ENCODE results near the gene MXRA8. TPM values are rescaled to one million over a fixed set of nuclear protein-coding genes. Genes with fewer than 3 reads are reported as not detected.

The MXRA8 gene
- total and polyA plus RNA-seq, 4 donors, result 38.5 to 213 (median 66.9) TPM

DNA sequence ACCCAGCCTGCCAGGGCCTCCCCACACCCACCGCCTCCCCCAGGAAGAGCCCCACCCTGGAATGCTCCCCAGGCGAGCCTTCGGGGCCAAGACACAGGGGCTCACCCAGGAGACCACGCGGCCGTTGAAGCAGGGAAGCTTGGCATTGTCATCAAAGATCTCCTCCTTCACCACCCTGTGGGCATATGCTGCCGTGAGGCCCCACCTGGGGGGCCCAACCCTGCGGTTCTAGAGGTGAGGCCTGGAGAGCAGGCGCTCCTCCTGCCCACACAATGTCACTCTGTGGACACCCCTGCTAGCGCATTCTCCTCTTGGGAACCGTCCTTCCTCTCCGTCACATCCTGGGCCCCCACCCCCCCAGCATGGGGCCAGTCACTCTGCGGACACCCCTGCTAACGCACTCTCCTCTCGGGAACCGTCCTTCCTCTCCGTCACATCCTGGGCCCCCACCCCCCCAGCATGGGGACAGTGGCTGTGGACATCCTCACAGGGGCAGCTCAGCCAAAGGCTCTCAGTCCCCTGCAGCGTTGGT lies 15.7 kb downstream of the MXRA8 start:
- WGBS, 2 donors, result 88 to 89% methylated on average over 18 of the region's 18 CpGs
- H3K27ac ChIP-seq (ENCODE audit: low read depth in 1 of 2, low read length in 1 of 2), result no peak overlapping the region
- ATAC-seq (ENCODE audit: insufficient read depth, low FRiP score), result no peak
- peaks cover 0 to 39% (median 10%) of the 10 kb centered on the region in 4 donors for H3K36me3 ChIP-seq (ENCODE audit: control insufficient read depth in 4 of 4, insufficient read depth in 4 of 4, low read length in 4 of 4)
- no peak overlapping the region for H3K9ac ChIP-seq (ENCODE audit: insufficient read depth in 1 of 2, low read length in 2 of 2)
- no peak for TF ChIP-seq CTCF (IDR thresholded peaks at IDR 0.05; ENCODE audit: control extremely low read depth, extremely low read depth)
- H3K4me1 ChIP-seq (ENCODE audit: control insufficient read depth in 5 of 5, insufficient read depth in 5 of 5, low read length in 5 of 5), result peaks cover 0 to 27% (median 7%) of the 10 kb centered on the region in 5 donors
- DNase-seq, result no peak
- no peaks in the 10 kb centered on the region for H3K27me3 ChIP-seq (ENCODE audit: control insufficient read depth in 3 of 3, insufficient read depth in 3 of 3, low read length in 2 of 3)
- H3K4me3 ChIP-seq, result no peak overlapping the region
- no peaks in the 10 kb centered on the region for H3K9me3 ChIP-seq (ENCODE audit: control insufficient read depth in 4 of 4, insufficient read depth in 3 of 4, low read length in 3 of 4)

GRCh38 chr1:1342061-1342562 lies 16.2 kb downstream of the MXRA8 start:
- ATAC-seq (ENCODE audit: insufficient read depth, low FRiP score) (no peak), DNase-seq (no peak)
- no peak overlapping the region for H3K4me3 ChIP-seq
- H3K27me3 ChIP-seq (ENCODE audit: control insufficient read depth in 3 of 3, insufficient read depth in 3 of 3, low read length in 2 of 3), result no peaks in the 10 kb centered on the region
- H3K27ac ChIP-seq (ENCODE audit: low read depth in 1 of 2, low read length in 1 of 2), result no peak overlapping the region
- H3K4me1 ChIP-seq (ENCODE audit: control insufficient read depth in 5 of 5, insufficient read depth in 5 of 5, low read length in 5 of 5), result peaks cover 0 to 22% (median 2%) of the 10 kb centered on the region in 5 donors
- H3K9ac ChIP-seq (ENCODE audit: insufficient read depth in 1 of 2, low read length in 2 of 2), result no peak overlapping the region
- 96 to 98% methylated on average over 25 to 28 of the region's 28 CpGs for WGBS, 2 donors
- no peak for TF ChIP-seq CTCF (IDR thresholded peaks at IDR 0.05; ENCODE audit: control extremely low read depth, extremely low read depth)
- H3K9me3 ChIP-seq (ENCODE audit: control insufficient read depth in 4 of 4, insufficient read depth in 3 of 4, low read length in 3 of 4), result no peaks in the 10 kb centered on the region
- H3K36me3 ChIP-seq (ENCODE audit: control insufficient read depth in 4 of 4, insufficient read depth in 4 of 4, low read length in 4 of 4), result peaks cover 0 to 43% (median 10%) of the 10 kb centered on the region in 4 donors

DNA sequence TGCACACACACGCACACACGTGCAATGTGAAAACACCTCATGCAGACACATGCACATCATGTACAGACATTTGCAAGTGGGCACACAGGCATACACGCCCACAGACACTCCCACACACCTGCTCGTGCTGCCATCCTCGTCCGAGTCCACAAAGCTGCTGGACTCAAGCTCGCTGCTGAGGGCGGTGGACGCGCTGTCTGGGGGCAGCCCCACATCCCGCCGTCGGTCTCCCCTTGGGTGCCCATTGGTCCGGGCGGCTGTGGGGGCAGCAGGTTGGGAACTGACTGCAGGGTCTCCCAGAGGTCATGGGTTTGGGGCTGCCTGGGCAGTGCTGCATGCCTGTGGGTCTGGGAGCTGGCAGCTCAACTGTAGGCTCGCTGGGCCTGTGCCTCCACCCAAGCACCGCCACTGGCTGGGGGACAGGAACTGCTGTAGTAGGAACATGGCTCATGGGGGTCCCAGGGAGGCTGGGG lies 16.8 kb downstream of the MXRA8 start:
- TF ChIP-seq CTCF (IDR thresholded peaks at IDR 0.05; ENCODE audit: control extremely low read depth, extremely low read depth), result no peak
- 94 to 97% methylated on average over 17 of the region's 17 CpGs for WGBS, 2 donors
- DNase-seq, result no peak

More for the DNA sequence above, 16.8 kb downstream of the MXRA8 start:
- no peak for ATAC-seq (ENCODE audit: insufficient read depth, low FRiP score)
- Histone ChIP-seq H3K9ac (ENCODE audit: insufficient read depth in 1 of 2, low read length in 2 of 2) (no peak overlapping the region), H3K4me3 (no peak overlapping the region), H3K9me3 (ENCODE audit: control insufficient read depth in 4 of 4, insufficient read depth in 3 of 4, low read length in 3 of 4) (no peaks in the 10 kb centered on the region), H3K27ac (ENCODE audit: low read depth in 1 of 2, low read length in 1 of 2) (no peak overlapping the region), H3K27me3 (ENCODE audit: control insufficient read depth in 3 of 3, insufficient read depth in 3 of 3, low read length in 2 of 3) (no peaks in the 10 kb centered on the region), H3K4me1 (ENCODE audit: control insufficient read depth in 5 of 5, insufficient read depth in 5 of 5, low read length in 5 of 5) (peaks cover 0 to 19% (median 0%) of the 10 kb centered on the region in 5 donors), H3K36me3 (ENCODE audit: control insufficient read depth in 4 of 4, insufficient read depth in 4 of 4, low read length in 4 of 4) (peaks cover 0 to 46% (median 11%) of the 10 kb centered on the region in 4 donors)

Data from lung (tissue), 12 donors.